ENCODE results near the gene SFXN5. TPM values are rescaled to one million over a fixed set of nuclear protein-coding genes. Genes with fewer than 3 reads are reported as not detected.

The SFXN5 gene
- total RNA-seq, 1 donor from 2014 or later: 9.8 TPM

GRCh38 chr2:73077424-73077795, 5.9 kb upstream of the SFXN5 start:
- Histone ChIP-seq H3K4me1 (peaks cover 10% of the 10 kb centered on the region), H3K27me3 (no peaks in the 10 kb centered on the region), H3K36me3 (peaks cover 0 to 9% of the 10 kb centered on the region in 2 donors), H3K9me3 (no peaks in the 10 kb centered on the region), H3K4me3 (no peak overlapping the region), H3K27ac (no peak overlapping the region)
- intact Hi-C loops (cut with DNase I): no loop called here
- TF ChIP-seq POLR2AphosphoS5 (IDR thresholded peaks at IDR 0.05; ENCODE audit: insufficient read depth in 1 of 2, low read depth in 1 of 2) (no peak), POLR2A (IDR thresholded peaks at IDR 0.05) (no peak), CTCF (IDR thresholded peaks at IDR 0.05) (no peak)
- DNase-seq (ENCODE audit: extremely low spot score in 2 of 2): no peak

- Histone ChIP-seq H3K4me1 (peaks cover 16% of the 10 kb centered on the region), H3K27ac (no peak overlapping the region), H3K27me3 (no peaks in the 10 kb centered on the region), H3K9me3 (no peaks in the 10 kb centered on the region), H3K4me3 (no peak overlapping the region), H3K36me3 (peaks cover 0 to 9% of the 10 kb centered on the region in 2 donors)
- DNase-seq (ENCODE audit: extremely low spot score in 2 of 2): no peak
- TF ChIP-seq CTCF (IDR thresholded peaks at IDR 0.05) (no peak), POLR2A (IDR thresholded peaks at IDR 0.05) (no peak), POLR2AphosphoS5 (IDR thresholded peaks at IDR 0.05; ENCODE audit: insufficient read depth in 1 of 2, low read depth in 1 of 2) (no peak)
- intact Hi-C loops (cut with DNase I): no loop called here
Measured at GRCh38 chr2:73076701-73077423, 5.3 kb upstream of the SFXN5 start.

- Histone ChIP-seq H3K36me3 (peaks cover 0 to 9% of the 10 kb centered on the region in 2 donors), H3K4me1 (peaks cover 12% of the 10 kb centered on the region), H3K9me3 (no peaks in the 10 kb centered on the region), H3K27me3 (no peaks in the 10 kb centered on the region), H3K27ac (no peak overlapping the region), H3K4me3 (no peak overlapping the region)
- intact Hi-C loops (cut with DNase I): no loop called here
- peak in 1 of 2 donors; percentile 93 for DNase-seq (ENCODE audit: extremely low spot score in 2 of 2)
- TF ChIP-seq CTCF (IDR thresholded peaks at IDR 0.05) (no peak), POLR2A (IDR thresholded peaks at IDR 0.05) (no peak), POLR2AphosphoS5 (IDR thresholded peaks at IDR 0.05; ENCODE audit: insufficient read depth in 1 of 2, low read depth in 1 of 2) (no peak)
Measured at GRCh38 chr2:73075477-73076373, 4.2 kb upstream of the SFXN5 start.

GRCh38 chr2:73074110-73075069, 2.9 kb upstream of the SFXN5 start:
- H3K27ac ChIP-seq: no peak overlapping the region
- no peak for TF ChIP-seq CTCF (IDR thresholded peaks at IDR 0.05)
- TF ChIP-seq POLR2AphosphoS5 (IDR thresholded peaks at IDR 0.05; ENCODE audit: insufficient read depth in 1 of 2, low read depth in 1 of 2): no peak
- TF ChIP-seq POLR2A (IDR thresholded peaks at IDR 0.05): no peak
- no peaks in the 10 kb centered on the region for H3K36me3 ChIP-seq
- no peak overlapping the region for H3K4me3 ChIP-seq
- peaks cover 25% of the 10 kb centered on the region for H3K4me1 ChIP-seq
- H3K27me3 ChIP-seq: no peaks in the 10 kb centered on the region
- intact Hi-C loops (cut with DNase I): loop anchor here (5.0 kb wide), 1 partner anchor 38 kb away; the partner anchor contains the start of gene RAB11FIP5
- DNase-seq (ENCODE audit: extremely low spot score in 2 of 2): no peak
- no peaks in the 10 kb centered on the region for H3K9me3 ChIP-seq

Measured in vagina (tissue), 2 donors.